ENCODE results near the gene PROSER2.

The PROSER2 gene

GRCh38 chr10:11799736-11800080, 23.4 kb upstream of the PROSER2 start:
- no peak for TF ChIP-seq RAD21 (IDR thresholded peaks at IDR 0.05; ENCODE audit: low read depth)
- no peak for TF ChIP-seq ZBTB7A (IDR thresholded peaks at IDR 0.05; ENCODE audit: low read depth)
- TF ChIP-seq MAX (IDR thresholded peaks at IDR 0.05): no peak

DNA sequence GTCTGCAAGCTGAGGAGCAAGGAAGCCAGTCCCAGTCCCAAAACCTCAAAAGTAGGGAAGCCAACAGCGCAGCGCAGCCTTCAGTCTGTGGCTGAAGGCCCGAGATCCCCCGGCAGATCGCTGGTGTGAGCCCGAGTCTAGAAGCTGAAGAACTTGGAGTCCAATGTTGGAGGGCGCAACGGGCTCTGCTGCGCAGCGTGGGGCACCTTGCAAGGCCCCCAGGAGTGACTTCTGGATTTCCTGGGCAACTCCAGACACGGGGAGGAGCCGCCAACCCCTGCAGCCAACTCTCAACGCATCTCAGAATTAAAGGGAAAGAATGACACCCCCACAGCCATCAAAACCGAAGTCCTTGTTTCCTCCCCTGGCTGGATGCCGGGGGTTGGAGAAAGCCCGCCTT, 18.8 kb upstream of the PROSER2 start:
- no peak for TF ChIP-seq EP300 (IDR thresholded peaks at IDR 0.05; ENCODE audit: borderline replicate concordance)
- TF ChIP-seq TEAD4 (IDR thresholded peaks at IDR 0.05): no peak
- TF ChIP-seq TCF12 (IDR thresholded peaks at IDR 0.05; ENCODE audit: low read depth): no peak
- no peak for TF ChIP-seq CREB1 (IDR thresholded peaks at IDR 0.05; ENCODE audit: low read depth)

DNA sequence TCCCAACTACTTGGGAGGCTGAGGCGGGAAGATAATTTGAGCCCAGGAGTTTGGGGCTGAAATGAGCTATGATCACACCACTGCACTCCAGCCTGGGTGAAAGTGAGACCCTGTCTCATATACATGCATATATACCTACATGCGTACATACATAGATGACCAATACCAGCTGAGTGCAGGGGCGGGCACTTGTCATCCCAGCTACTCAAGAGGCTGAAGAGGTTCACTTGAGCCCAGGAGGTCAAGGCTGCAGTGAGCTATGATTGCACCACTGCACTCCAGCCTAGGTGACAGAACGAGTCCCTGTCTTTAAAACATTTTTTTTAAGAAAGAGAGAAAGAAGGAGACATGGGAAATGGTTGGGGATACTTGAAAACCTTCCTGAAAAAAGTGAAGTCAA, 17.4 kb upstream of the PROSER2 start:
- no peak for TF ChIP-seq ZBTB7A (IDR thresholded peaks at IDR 0.05; ENCODE audit: low read depth)
- TF ChIP-seq YY1 (IDR thresholded peaks at IDR 0.05; ENCODE audit: low read depth): no peak
- TF ChIP-seq TAF1 (IDR thresholded peaks at IDR 0.05; ENCODE audit: low read depth): no peak

DNA sequence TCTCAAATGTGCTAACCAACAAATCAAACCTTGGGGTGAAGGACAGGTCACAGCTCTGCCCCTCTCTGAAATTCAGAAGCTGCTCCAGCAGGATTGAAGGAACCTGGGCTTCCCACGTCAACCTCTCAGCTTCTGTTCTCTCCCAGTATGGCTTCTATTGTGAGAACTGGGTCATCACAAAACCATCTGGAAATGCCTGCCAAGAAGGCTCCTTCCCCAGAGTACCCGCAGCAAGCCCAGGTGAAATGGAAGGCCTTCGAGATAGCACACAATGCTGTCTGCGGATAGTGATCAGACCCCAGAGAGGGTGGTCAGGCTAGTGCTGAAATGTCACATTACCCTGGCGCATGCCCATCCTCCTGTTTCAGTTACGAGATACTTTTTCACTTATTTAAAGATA, 16.4 kb upstream of the PROSER2 start:
- TF ChIP-seq TAF1 (IDR thresholded peaks at IDR 0.05; ENCODE audit: low read depth): no peak
- TF ChIP-seq CEBPB (IDR thresholded peaks at IDR 0.05): no peak
- no peak for TF ChIP-seq RAD21 (IDR thresholded peaks at IDR 0.05; ENCODE audit: low read depth)
- TF ChIP-seq TCF12 (IDR thresholded peaks at IDR 0.05; ENCODE audit: low read depth): no peak
- TF ChIP-seq ZBTB7A (IDR thresholded peaks at IDR 0.05; ENCODE audit: low read depth): no peak
- TF ChIP-seq, protein P1, sequence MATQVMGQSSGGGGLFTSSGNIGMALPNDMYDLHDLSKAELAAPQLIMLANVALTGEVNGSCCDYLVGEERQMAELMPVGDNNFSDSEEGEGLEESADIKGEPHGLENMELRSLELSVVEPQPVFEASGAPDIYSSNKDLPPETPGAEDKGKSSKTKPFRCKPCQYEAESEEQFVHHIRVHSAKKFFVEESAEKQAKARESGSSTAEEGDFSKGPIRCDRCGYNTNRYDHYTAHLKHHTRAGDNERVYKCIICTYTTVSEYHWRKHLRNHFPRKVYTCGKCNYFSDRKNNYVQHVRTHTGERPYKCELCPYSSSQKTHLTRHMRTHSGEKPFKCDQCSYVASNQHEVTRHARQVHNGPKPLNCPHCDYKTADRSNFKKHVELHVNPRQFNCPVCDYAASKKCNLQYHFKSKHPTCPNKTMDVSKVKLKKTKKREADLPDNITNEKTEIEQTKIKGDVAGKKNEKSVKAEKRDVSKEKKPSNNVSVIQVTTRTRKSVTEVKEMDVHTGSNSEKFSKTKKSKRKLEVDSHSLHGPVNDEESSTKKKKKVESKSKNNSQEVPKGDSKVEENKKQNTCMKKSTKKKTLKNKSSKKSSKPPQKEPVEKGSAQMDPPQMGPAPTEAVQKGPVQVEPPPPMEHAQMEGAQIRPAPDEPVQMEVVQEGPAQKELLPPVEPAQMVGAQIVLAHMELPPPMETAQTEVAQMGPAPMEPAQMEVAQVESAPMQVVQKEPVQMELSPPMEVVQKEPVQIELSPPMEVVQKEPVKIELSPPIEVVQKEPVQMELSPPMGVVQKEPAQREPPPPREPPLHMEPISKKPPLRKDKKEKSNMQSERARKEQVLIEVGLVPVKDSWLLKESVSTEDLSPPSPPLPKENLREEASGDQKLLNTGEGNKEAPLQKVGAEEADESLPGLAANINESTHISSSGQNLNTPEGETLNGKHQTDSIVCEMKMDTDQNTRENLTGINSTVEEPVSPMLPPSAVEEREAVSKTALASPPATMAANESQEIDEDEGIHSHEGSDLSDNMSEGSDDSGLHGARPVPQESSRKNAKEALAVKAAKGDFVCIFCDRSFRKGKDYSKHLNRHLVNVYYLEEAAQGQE (IDR thresholded peaks at IDR 0.05; ENCODE audit: low read depth): no peak

- no peak for TF ChIP-seq YY1 (IDR thresholded peaks at IDR 0.05; ENCODE audit: low read depth)
- TF ChIP-seq EP300 (IDR thresholded peaks at IDR 0.05; ENCODE audit: borderline replicate concordance): no peak
- TF ChIP-seq EGR1 (IDR thresholded peaks at IDR 0.05): no peak
- TF ChIP-seq FOXM1 (IDR thresholded peaks at IDR 0.05; ENCODE audit: borderline replicate concordance, low read depth): no peak
- TF ChIP-seq MAX (IDR thresholded peaks at IDR 0.05): no peak
- no peak for TF ChIP-seq ZBTB7A (IDR thresholded peaks at IDR 0.05; ENCODE audit: low read depth)
- no peak for TF ChIP-seq NFIC (IDR thresholded peaks at IDR 0.05)
- no peak for TF ChIP-seq CREB1 (IDR thresholded peaks at IDR 0.05; ENCODE audit: low read depth)
- no peak for TF ChIP-seq TEAD4 (IDR thresholded peaks at IDR 0.05)
- TF ChIP-seq, protein P1 (IDR thresholded peaks at IDR 0.05; ENCODE audit: low read depth): no peak
- TF ChIP-seq CEBPB (IDR thresholded peaks at IDR 0.05): no peak
- no peak for TF ChIP-seq TAF1 (IDR thresholded peaks at IDR 0.05; ENCODE audit: low read depth)
- TF ChIP-seq TCF12 (IDR thresholded peaks at IDR 0.05; ENCODE audit: low read depth): no peak
- no peak for TF ChIP-seq USF1 (IDR thresholded peaks at IDR 0.05)
- TF ChIP-seq RAD21 (IDR thresholded peaks at IDR 0.05; ENCODE audit: low read depth): no peak
Measured at GRCh38 chr10:11808808-11809207, 14.3 kb upstream of the PROSER2 start.

DNA sequence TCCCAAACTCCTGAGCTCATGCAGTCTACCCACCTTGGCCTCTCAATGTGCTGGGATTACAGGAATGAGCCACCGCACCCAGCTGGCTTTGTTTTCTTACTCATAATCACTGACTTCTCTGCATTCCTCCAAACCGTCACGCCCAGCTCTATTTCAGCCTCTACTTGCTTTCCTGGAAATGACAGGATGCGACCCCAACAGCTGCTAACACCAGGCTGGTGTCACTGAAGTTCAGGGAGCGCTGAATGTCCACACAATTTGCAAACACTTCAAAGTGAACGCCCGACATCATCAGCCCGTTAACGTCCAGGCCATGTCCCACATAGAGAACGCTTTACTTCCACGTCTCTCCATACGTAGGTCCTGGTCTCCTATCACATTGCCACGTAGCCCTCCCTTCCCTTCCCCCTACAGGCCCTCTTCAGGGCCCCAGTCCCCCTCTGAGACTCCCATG, 12.8 kb upstream of the PROSER2 start:
- TF ChIP-seq TEAD4 (IDR thresholded peaks at IDR 0.05): no peak
- TF ChIP-seq RAD21 (IDR thresholded peaks at IDR 0.05; ENCODE audit: low read depth): no peak
- TF ChIP-seq, protein P1 (IDR thresholded peaks at IDR 0.05; ENCODE audit: low read depth): no peak
- TF ChIP-seq FOXM1 (IDR thresholded peaks at IDR 0.05; ENCODE audit: borderline replicate concordance, low read depth): no peak
- no peak for TF ChIP-seq ZBTB7A (IDR thresholded peaks at IDR 0.05; ENCODE audit: low read depth)
- no peak for TF ChIP-seq CREB1 (IDR thresholded peaks at IDR 0.05; ENCODE audit: low read depth)
- TF ChIP-seq EP300 (IDR thresholded peaks at IDR 0.05; ENCODE audit: borderline replicate concordance): no peak
- TF ChIP-seq NFIC (IDR thresholded peaks at IDR 0.05): no peak
- no peak for TF ChIP-seq MAX (IDR thresholded peaks at IDR 0.05)
- no peak for TF ChIP-seq TCF12 (IDR thresholded peaks at IDR 0.05; ENCODE audit: low read depth)
- TF ChIP-seq EGR1 (IDR thresholded peaks at IDR 0.05): no peak
- no peak for TF ChIP-seq YY1 (IDR thresholded peaks at IDR 0.05; ENCODE audit: low read depth)
- TF ChIP-seq CEBPB (IDR thresholded peaks at IDR 0.05): no peak
